HepG2 (cell line): ENCODE results near the gene AEN. TPM values are rescaled to one million over a fixed set of nuclear protein-coding genes. Genes with fewer than 3 reads are reported as not detected.
A peak's percentile ranks its signal among the peaks of the same experiment; 100 is the strongest.

Experiments
- DMTF1 ChIP-seq: sonication (generic); formaldehyde crosslinking; IDR thresholded peaks from 2 replicates; pipeline ENCODE4 v1.4.0; 2020; ENCODE audit warnings: mild to moderate bottlenecking, missing genetic modification reagents
- ELF3 ChIP-seq: IDR thresholded peaks from 2 replicates; pipeline ENCODE4 v1.6.1; 2016; ENCODE audit warnings: missing genetic modification reagents, missing compliant biosample characterization
- FOXK1 ChIP-seq: sonication (generic); formaldehyde crosslinking; IDR thresholded peaks from 2 replicates; pipeline ENCODE4 v1.4.0; 2020; ENCODE audit warnings: low read depth, missing genetic modification reagents, borderline replicate concordance
- FOXP1 ChIP-seq, 2 experiments: fragments of 450-650 bp in 1 of 2; IDR thresholded peaks; 2 replicates each; pipeline ENCODE4 v1.6.1; 2017 to 2018; ENCODE audit warnings: antibody characterized with exemption in 1 of 2
- IKZF5 ChIP-seq: IDR thresholded peaks from 2 replicates; pipeline ENCODE4 v1.6.1; 2018; ENCODE audit warnings: missing genetic modification reagents, mild to moderate bottlenecking, missing compliant biosample characterization
- NR3C1 ChIP-seq: sonication (generic); formaldehyde crosslinking; IDR thresholded peaks from 2 replicates; pipeline ENCODE4 v1.4.0; 2020; ENCODE audit warnings: missing genetic modification reagents
- PHF5A ChIP-seq: IDR thresholded peaks from one replicate; pipeline ENCODE4 v1.6.1; 2018; ENCODE audit warnings: low read depth, missing genetic modification reagents; ENCODE audit not compliant: unreplicated experiment
- PLRG1 ChIP-seq: fragments of 450-650 bp; conservative IDR thresholded peaks from 2 replicates; pipeline ENCODE4 v1.6.1; 2016
- RAD51 ChIP-seq: fragments of 450-650 bp; IDR thresholded peaks from 2 replicates; pipeline ENCODE4 v1.6.1; 2016; ENCODE audit warnings: borderline replicate concordance
- SP1 ChIP-seq, 2 experiments: fragments of 450-650 bp in 1 of 2; sonication (generic) in 1 of 2; formaldehyde crosslinking in 1 of 2; IDR thresholded peaks; 2 replicates each; pipeline versions ENCODE4 v1.4.0 to v1.6.1; 2016 to 2020; ENCODE audit warnings: missing genetic modification reagents in 1 of 2
- SRSF1 ChIP-seq: fragments of 200-400 bp; formaldehyde crosslinking; optimal IDR thresholded peaks from 2 replicates; pipeline ENCODE3; 2017; ENCODE audit warnings: mild to moderate bottlenecking, low read depth, low read length, moderate library complexity
- TBX3 ChIP-seq: fragments of 450-650 bp; IDR thresholded peaks from 2 replicates; pipeline ENCODE4 v1.6.1; 2017; ENCODE audit warnings: antibody characterized with exemption, mild to moderate bottlenecking, inconsistent platforms, borderline replicate concordance
- U2AF1 ChIP-seq: fragments of 200-400 bp; formaldehyde crosslinking; optimal IDR thresholded peaks from 2 replicates; pipeline ENCODE3; 2017; ENCODE audit warnings: mild to moderate bottlenecking, low read depth, low read length
- ZMAT3 ChIP-seq: sonication (generic); formaldehyde crosslinking; conservative IDR thresholded peaks from 2 replicates; pipeline ENCODE4 v1.7.0; 2021; ENCODE audit warnings: missing genetic modification reagents
- ZNF430 ChIP-seq: sonication (generic); formaldehyde crosslinking; IDR thresholded peaks from 2 replicates; pipeline ENCODE4 v1.9.0; 2021; ENCODE audit warnings: mild to moderate bottlenecking, missing genetic modification reagents
- ZNF446 ChIP-seq: sonication (generic); formaldehyde crosslinking; IDR thresholded peaks from 2 replicates; pipeline ENCODE4 v1.5.0; 2020; ENCODE audit warnings: mild to moderate bottlenecking, missing genetic modification reagents
- ZNF512 ChIP-seq: sonication (generic); formaldehyde crosslinking; IDR thresholded peaks from 2 replicates; pipeline ENCODE4 v1.4.0; 2020; ENCODE audit warnings: mild to moderate bottlenecking, missing genetic modification reagents
- ZNF678 ChIP-seq: sonication (generic); formaldehyde crosslinking; IDR thresholded peaks from 2 replicates; pipeline ENCODE4 v1.4.0; 2020; ENCODE audit warnings: mild to moderate bottlenecking, missing genetic modification reagents
- ZNF737 ChIP-seq: sonication (generic); formaldehyde crosslinking; IDR thresholded peaks from 2 replicates; pipeline ENCODE4 v1.5.0; 2020; ENCODE audit warnings: missing genetic modification reagents, mild to moderate bottlenecking, borderline replicate concordance
- ZNF788 ChIP-seq: sonication (generic); formaldehyde crosslinking; IDR thresholded peaks from 2 replicates; pipeline ENCODE4 v1.5.0; 2020; ENCODE audit warnings: mild to moderate bottlenecking, missing genetic modification reagents, borderline replicate concordance
- ZNF800 ChIP-seq: sonication (generic); formaldehyde crosslinking; IDR thresholded peaks from 2 replicates; pipeline ENCODE4 v1.4.0; 2020; ENCODE audit warnings: missing genetic modification reagents
- ZNF83 ChIP-seq: sonication (generic); formaldehyde crosslinking; IDR thresholded peaks from 2 replicates; pipeline ENCODE4 v1.4.0; 2020; ENCODE audit warnings: missing genetic modification reagents, mild to moderate bottlenecking, borderline replicate concordance
- ZSCAN21 ChIP-seq: sonication (generic); formaldehyde crosslinking; IDR thresholded peaks from 2 replicates; pipeline ENCODE4 v1.8.0; 2022; ENCODE audit warnings: mild to moderate bottlenecking, missing genetic modification reagents, moderate library complexity, borderline replicate concordance
- polyA plus RNA-seq, 8 experiments: library from polyadenylated mRNA; depleted of rRNA in 3 of 8; stranded (reverse) in 7 of 8; unstranded in 1 of 8; fragments of >200 nt; fragmentation: Illumina TruSeq in 4 of 8; extraction: Trizol in 4 of 8; gene quantifications; 2 replicates each; pipeline versions ENCODE4 v1.2.1 to v1.2.3, GENCODE V29; 2011 to 2016; ENCODE audit warnings: low read depth in 4 of 8, missing spikeins in 1 of 8, mixed read lengths in 1 of 8; ENCODE audit not compliant: insufficient read depth in 1 of 8
- total RNA-seq, 5 experiments: library from RNA; depleted of rRNA; stranded (reverse); fragments of >200 nt; fragmentation: Illumina TruSeq; extraction: Trizol; gene quantifications; 2 replicates each; pipeline ENCODE4 v1.2.3, GENCODE V29; 2016; ENCODE audit warnings: low read depth in 1 of 5

The AEN gene
- total and polyA plus RNA-seq, 2 of the 13 experiments (the other 11 are each of a cell fraction or from before 2014, with no cell fraction given), result 51.3 to 118 TPM

GRCh38 chr15:88620995-88621772 is at the start of gene AEN (continued):
- no peak for TF ChIP-seq DMTF1 (CRISPR knock-in tag)
- TF ChIP-seq ZNF800 (CRISPR knock-in tag), result no peak
- TF ChIP-seq ZNF788 (CRISPR knock-in tag), result peak; percentile 75; the same call in 1 of the 2 replicates
- TF ChIP-seq ZMAT3, result peak; percentile 84; the same call in 1 of the 2 replicates
- TF ChIP-seq SRSF1, result peak; percentile 69
- TF ChIP-seq PHF5A (CRISPR knock-in tag), result no peak
- TF ChIP-seq ELF3 (CRISPR knock-in tag), result peak; percentile 41; the same call in 1 of the 2 replicates
- no peak for TF ChIP-seq U2AF1
- no peak for TF ChIP-seq ZNF737 (CRISPR knock-in tag)
- TF ChIP-seq ZSCAN21 (CRISPR knock-in tag), result no peak
- no peak for TF ChIP-seq FOXK1 (CRISPR knock-in tag)
- no peak for TF ChIP-seq NR3C1
- TF ChIP-seq ZNF678 (CRISPR knock-in tag), result no peak
- no peak for TF ChIP-seq ZNF512
- no peak for TF ChIP-seq RAD51
- TF ChIP-seq ZNF446 (CRISPR knock-in tag), result no peak
- TF ChIP-seq ZNF430 (CRISPR knock-in tag), result peak; percentile 81; the same call in 1 of the 2 replicates
- no peak for TF ChIP-seq PLRG1
- no peak for TF ChIP-seq ZNF83 (CRISPR knock-in tag)
- TF ChIP-seq SP1 (IDR thresholded peaks at IDR 0.05), result no peak
- TF ChIP-seq SP1 (CRISPR knock-in tag; IDR thresholded peaks at IDR 0.05), result peak; percentile 68
- no peak for TF ChIP-seq FOXP1 (IDR thresholded peaks at IDR 0.05)
- no peak for TF ChIP-seq FOXP1 (CRISPR knock-in tag; IDR thresholded peaks at IDR 0.05)
- TF ChIP-seq IKZF5 (CRISPR knock-in tag), result peak; percentile 84; the same call in 1 of the 2 replicates
- TF ChIP-seq TBX3, result no peak; the same call in 1 of the 2 replicates
